OCI-LY3 (cell line): ENCODE results near the gene RIOK2.

Experiments
- H2AFZ ChIP-seq: fragments of 200-600, 300-600 bp; shearing (Covaris generic); 2 replicates; pipeline ENCODE4 v1.6.0; 2014; ENCODE audit warnings: antibody characterized with exemption, low read depth, low read length
- H3K27ac ChIP-seq: fragments of 200-600, 300-600 bp; sonication (generic); 2 replicates; pipeline ENCODE4 v1.5.1; 2014; ENCODE audit warnings: mild to moderate bottlenecking, low read length, moderate library complexity, mixed read lengths
- H3K27me3 ChIP-seq: fragments of 200-600, 300-600 bp; sonication (generic); 2 replicates; pipeline ENCODE4 v1.6.1; 2014; ENCODE audit warnings: low read depth, low read length, mixed read lengths
- H3K36me3 ChIP-seq: fragments of 200-600, 300-600 bp; sonication (generic); replicated peaks from 2 replicates; pipeline ENCODE3; 2014; ENCODE audit warnings: low read depth, low read length, mixed read lengths
- H3K4me1 ChIP-seq: fragments of 300-600, 200-600 bp; sonication (generic); 2 replicates; pipeline ENCODE4 v1.6.1; 2014; ENCODE audit warnings: low read length, mixed read lengths
- H3K4me2 ChIP-seq: fragments of 200-600, 300-600 bp; sonication (generic); 2 replicates; pipeline ENCODE4 v1.6.1; 2014; ENCODE audit warnings: low read length, mixed read lengths
- H3K4me3 ChIP-seq: fragments of 300-600, 200-600 bp; sonication (generic); 2 replicates; pipeline ENCODE4 v1.5.1; 2014; ENCODE audit warnings: antibody characterized with exemption, mild to moderate bottlenecking, low read length, moderate library complexity
- H3K79me2 ChIP-seq: fragments of 300-600, 200-600 bp; shearing (Covaris generic); 2 replicates; pipeline ENCODE4 v1.6.1; 2014; ENCODE audit warnings: mild to moderate bottlenecking, low read length, mixed read lengths
- H3K9ac ChIP-seq: fragments of 300-600, 200-600 bp; shearing (Covaris generic); 2 replicates; pipeline ENCODE4 v1.6.0; 2014; ENCODE audit warnings: mild to moderate bottlenecking, low read length, moderate library complexity
- H3K9me3 ChIP-seq: fragments of 200-600, 300-600 bp; shearing (Covaris generic); 2 replicates; pipeline ENCODE4 v1.6.1; 2014; ENCODE audit warnings: low read length, mixed read lengths; ENCODE audit not compliant: insufficient read depth
- H4K20me1 ChIP-seq: fragments of 200-600, 300-600 bp; sonication (generic); 2 replicates; pipeline ENCODE4 v1.6.1; 2016; ENCODE audit warnings: low read length, mixed read lengths; ENCODE audit not compliant: insufficient read depth
- CTCF ChIP-seq: fragments of 200-600, 300-600 bp; sonication (generic); IDR thresholded peaks from 2 replicates; pipeline ENCODE4 v1.5.1; 2014; ENCODE audit warnings: antibody characterized with exemption, low read length, low read depth
- EZH2phosphoT487 ChIP-seq: fragments of 200-600 bp; shearing (Covaris generic); IDR thresholded peaks from 2 replicates; pipeline ENCODE4 v1.6.1; 2018; ENCODE audit warnings: antibody characterized with exemption, mixed run types, low read depth

Gene RIOK2

GRCh38 chr5:97131921-97132320 is 51.1 kb downstream of the RIOK2 start:
- Histone ChIP-seq H3K4me3 (no peak overlapping the region), H3K27me3 (no peaks in the 10 kb centered on the region), H3K27ac (no peak overlapping the region), H2AFZ (no peak overlapping the region), H3K9ac (no peak overlapping the region), H3K4me1 (no peaks in the 10 kb centered on the region), H3K4me2 (no peak overlapping the region), H4K20me1 (no peaks in the 10 kb centered on the region), H3K9me3 (no peaks in the 10 kb centered on the region), H3K36me3 (no peaks in the 10 kb centered on the region), H3K79me2 (no peaks in the 10 kb centered on the region)
- TF ChIP-seq EZH2phosphoT487 (no peak), CTCF (no peak)

- Histone ChIP-seq H3K4me1 (no peaks in the 10 kb centered on the region), H3K9ac (no peak overlapping the region), H3K27ac (no peak overlapping the region), H3K4me3 (no peak overlapping the region), H4K20me1 (no peaks in the 10 kb centered on the region), H3K4me2 (no peak overlapping the region), H3K79me2 (no peaks in the 10 kb centered on the region), H3K27me3 (no peaks in the 10 kb centered on the region), H3K36me3 (no peaks in the 10 kb centered on the region), H3K9me3 (no peaks in the 10 kb centered on the region), H2AFZ (no peak overlapping the region)
- TF ChIP-seq EZH2phosphoT487 (no peak), CTCF (no peak)
Measured at GRCh38 chr5:97131139-97131710, 51.8 kb downstream of the RIOK2 start.

DNA sequence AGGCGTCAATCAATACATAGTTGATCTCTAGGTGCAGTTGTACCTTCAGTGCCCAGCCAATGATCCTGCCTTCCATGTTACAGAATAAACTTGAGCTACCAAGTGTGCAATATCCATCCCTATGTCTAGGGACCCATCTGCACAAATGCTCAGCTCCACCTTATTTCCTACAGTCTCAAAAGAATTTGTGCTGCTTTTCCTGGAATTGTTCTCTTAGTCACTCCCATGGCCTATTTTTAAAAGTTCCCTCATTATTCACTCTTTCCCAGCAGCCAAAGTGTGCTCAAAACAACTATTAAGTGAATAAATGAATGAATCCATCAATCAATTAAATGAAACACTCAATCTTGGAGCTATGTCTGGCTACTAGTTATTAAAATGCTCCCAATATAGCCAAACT is 55.3 kb downstream of the RIOK2 start:
- no peaks in the 10 kb centered on the region for H3K79me2 ChIP-seq
- no peak overlapping the region for H3K27ac ChIP-seq
- peaks cover 1% of the 10 kb centered on the region; the same call in 1 of the 2 replicates for H3K27me3 ChIP-seq
- no peak overlapping the region for H3K4me2 ChIP-seq
- H3K9me3 ChIP-seq = no peaks in the 10 kb centered on the region
- no peak for TF ChIP-seq EZH2phosphoT487
- no peak for TF ChIP-seq CTCF
- H4K20me1 ChIP-seq = no peaks in the 10 kb centered on the region
- no peak overlapping the region for H3K9ac ChIP-seq
- no peaks in the 10 kb centered on the region for H3K36me3 ChIP-seq
- H3K4me3 ChIP-seq = no peak overlapping the region
- H3K4me1 ChIP-seq = no peaks in the 10 kb centered on the region
- H2AFZ ChIP-seq = no peak overlapping the region

- H2AFZ ChIP-seq = no peak overlapping the region
- TF ChIP-seq EZH2phosphoT487 (no peak), CTCF (no peak)
- no peaks in the 10 kb centered on the region for H4K20me1 ChIP-seq
- no peak overlapping the region for H3K4me2 ChIP-seq
- peaks cover 4% of the 10 kb centered on the region; the same call in 1 of the 2 replicates for H3K27me3 ChIP-seq
- H3K9me3 ChIP-seq = no peaks in the 10 kb centered on the region
- no peaks in the 10 kb centered on the region for H3K79me2 ChIP-seq
- H3K4me3 ChIP-seq = no peak overlapping the region
- H3K36me3 ChIP-seq = no peaks in the 10 kb centered on the region
- H3K27ac ChIP-seq = no peak overlapping the region
- H3K4me1 ChIP-seq = no peaks in the 10 kb centered on the region
- H3K9ac ChIP-seq = no peak overlapping the region
Measured at GRCh38 chr5:97125125-97125683, 57.8 kb downstream of the RIOK2 start.
